Stimulated activated CD4-positive, alpha-beta T cell treated with anti-CD3 and anti-CD28 coated beads, Interleukin-1b, Interleukin-23, amount 100 ng/mL, for 48 hours (primary cell): ENCODE results near the gene CCDC38.

Source experiments
- DNase-seq: peaks from one replicate; pipeline ENCODE4 v3.0.0-alpha.2; 2020

Gene CCDC38

DNA sequence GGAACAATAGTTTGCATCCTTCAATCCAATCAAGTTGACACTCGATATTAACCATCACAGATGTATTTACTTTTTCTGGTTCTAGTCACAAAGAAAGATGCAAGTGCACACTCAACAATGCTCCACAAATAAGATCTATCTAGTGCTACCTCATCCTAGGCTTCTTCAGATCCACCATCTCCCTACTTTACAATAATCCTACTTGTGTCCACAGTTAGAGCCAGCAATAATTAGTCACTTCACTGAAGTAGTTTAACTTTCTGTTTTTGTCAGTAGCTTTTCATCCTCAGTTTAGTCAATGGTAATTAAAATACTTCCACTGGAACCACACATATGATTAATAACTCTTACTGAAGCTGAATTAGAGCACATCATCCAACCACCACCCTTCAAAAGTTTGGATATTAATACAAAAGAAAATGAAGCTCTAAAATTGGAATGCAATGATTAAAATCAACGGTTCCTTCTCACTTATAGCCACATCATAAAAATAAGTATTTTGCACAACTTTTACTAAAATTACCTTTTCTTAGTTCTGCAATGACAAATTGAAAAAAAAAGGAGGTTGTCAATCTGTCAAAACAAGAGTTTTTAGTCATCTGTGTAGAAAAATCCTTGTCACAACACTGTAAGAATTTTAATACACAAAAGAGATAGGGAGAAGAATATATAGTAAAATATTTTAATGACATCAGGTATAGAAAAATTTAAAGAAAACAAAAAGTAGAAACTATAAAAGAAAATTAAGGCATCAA, 111.9 kb downstream of the CCDC38 start:
- no peak for DNase-seq

DNA sequence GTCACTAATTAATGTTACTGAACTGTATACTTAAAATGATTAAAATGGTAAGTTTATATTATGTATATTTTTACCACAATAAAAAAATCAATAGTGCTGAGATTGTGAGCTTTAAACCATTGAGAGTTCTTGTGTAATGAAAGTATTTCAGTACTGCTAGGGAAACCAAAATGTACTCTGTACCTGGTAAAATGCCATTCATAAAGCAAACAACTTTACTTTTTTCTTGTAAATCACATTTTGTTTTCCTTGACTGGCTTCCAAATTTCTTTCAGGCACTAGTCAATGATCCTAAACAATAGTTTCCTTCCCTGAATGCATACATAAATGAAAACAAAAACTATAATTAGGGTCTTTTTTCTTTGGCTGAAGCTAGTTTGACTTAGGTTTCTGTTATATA, 113.0 kb downstream of the CCDC38 start:
- no peak for DNase-seq

DNA sequence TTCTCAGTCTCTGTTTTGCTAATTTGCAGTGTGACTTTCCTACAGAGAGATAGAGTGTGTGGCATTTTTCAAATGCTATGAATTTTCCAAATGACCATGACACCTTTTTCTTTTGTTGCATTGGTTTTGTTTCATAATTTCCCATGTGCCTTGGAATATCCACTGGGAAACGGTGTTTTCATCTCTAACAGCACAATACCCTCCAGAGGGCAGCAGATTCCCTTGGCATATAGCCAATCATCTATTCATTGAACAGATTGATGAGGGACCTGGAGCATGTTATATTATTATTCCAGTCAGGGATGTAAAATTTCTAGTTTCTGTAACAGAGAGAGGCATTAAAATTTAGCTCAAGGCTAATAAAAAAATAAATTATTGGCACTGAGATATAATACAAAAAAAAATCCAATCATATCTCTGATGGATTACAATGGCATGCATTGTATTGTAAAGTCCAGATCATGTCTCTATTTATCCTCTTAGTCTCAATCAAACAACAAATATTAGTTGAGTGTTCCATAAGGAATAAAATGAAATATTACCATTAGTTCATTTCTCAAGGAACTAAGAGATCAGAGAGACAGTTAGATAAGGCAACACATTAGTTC, 122.2 kb downstream of the CCDC38 start:
- no peak for DNase-seq
